OCI-LY7 (cell line): Measurements from ENCODE around the gene CMC1. TPM values are rescaled to one million over a fixed set of nuclear protein-coding genes. Genes with fewer than 3 reads are reported as not detected.

ENCODE experiments used
- BruUV-seq: library from RNA; stranded (reverse); fragments of 400-500 nt; replicated peaks from 2 replicates; lab custom pipeline; 2021; lab: Mats Ljungman, UMichigan
- CTCF ChIA-PET: fragments of 300-600 bp; sonication (Branson Sonifier 250); formaldehyde crosslinking; loops from one replicate; lab custom pipeline; 2022; ENCODE audit warnings: antibody characterized with exemption; ENCODE audit not compliant: unreplicated experiment; lab: Charles Lee
- POLR2A ChIA-PET: fragments of 300-600 bp; sonication (Branson Sonifier 250); formaldehyde crosslinking; loops from one replicate; lab custom pipeline; 2022; ENCODE audit warnings: antibody characterized with exemption; lab: Charles Lee
- DNase-seq: peaks from one replicate; pipeline ENCODE4 v3.0.0-alpha.2; 2015; ENCODE audit warnings: low spot score
- H2AFZ ChIP-seq: fragments of 200-600 bp; sonication (generic), shearing (Covaris generic); 2 replicates; pipeline ENCODE4 v1.6.1; 2014; ENCODE audit warnings: mild to moderate bottlenecking, antibody characterized with exemption, low read length, moderate library complexity
- H3K27ac ChIP-seq: fragments of 200-600 bp; sonication (generic); 2 replicates; pipeline ENCODE4 v1.5.1; 2014; ENCODE audit warnings: mixed run types, low read depth, mild to moderate bottlenecking, moderate library complexity, low read length, inconsistent platforms; ENCODE audit not compliant: poor library complexity, severe bottlenecking
- H3K36me3 ChIP-seq: fragments of 200-600 bp; sonication (generic); 2 replicates; pipeline ENCODE4 v1.6.1; 2014; ENCODE audit warnings: mild to moderate bottlenecking, antibody characterized with exemption, low read length, moderate library complexity, mixed read lengths; ENCODE audit not compliant: insufficient read depth
- H3K4me1 ChIP-seq: fragments of 200-600 bp; sonication (generic); 2 replicates; pipeline ENCODE4 v1.5.1; 2014; ENCODE audit warnings: mild to moderate bottlenecking, low read length; ENCODE audit not compliant: insufficient read depth, poor library complexity, severe bottlenecking
- H3K4me2 ChIP-seq: fragments of 200-600 bp; sonication (generic); 2 replicates; pipeline ENCODE4 v1.6.1; 2014; ENCODE audit warnings: mild to moderate bottlenecking, low read length
- H3K4me3 ChIP-seq: fragments of 200-600 bp; sonication (generic); 2 replicates; pipeline ENCODE4 v1.5.1; 2014; ENCODE audit warnings: mild to moderate bottlenecking, low read depth, low read length; ENCODE audit not compliant: poor library complexity, severe bottlenecking
- H3K79me2 ChIP-seq: fragments of 200-600 bp; sonication (generic); 2 replicates; pipeline ENCODE4 v1.6.1; 2016; ENCODE audit warnings: low read depth, mild to moderate bottlenecking, low read length, moderate library complexity, mixed read lengths; ENCODE audit not compliant: insufficient read depth
- H3K9me2 ChIP-seq: fragments of 200-600 bp; sonication (generic); 2 replicates; pipeline ENCODE4 v1.6.1; 2016; ENCODE audit warnings: mild to moderate bottlenecking, low read length, mixed read lengths; ENCODE audit not compliant: insufficient read depth
- H3K9me3 ChIP-seq: fragments of 200-600 bp; sonication (generic); 2 replicates; pipeline ENCODE4 v1.6.1; 2014; ENCODE audit warnings: mild to moderate bottlenecking, mixed run types, low read length, mixed read lengths
- H4K20me1 ChIP-seq: fragments of 200-600 bp; sonication (generic); 2 replicates; pipeline ENCODE4 v1.6.1; 2014; ENCODE audit warnings: mild to moderate bottlenecking, antibody characterized with exemption, low read length, moderate library complexity, mixed read lengths; ENCODE audit not compliant: insufficient read depth
- CTCF ChIP-seq: fragments of 200-600 bp; sonication (generic); conservative IDR thresholded peaks from 2 replicates; pipeline ENCODE4 v1.5.1; 2014; ENCODE audit warnings: mild to moderate bottlenecking, antibody characterized with exemption, low read length, moderate library complexity, mixed read lengths
- EZH2phosphoT487 ChIP-seq: fragments of 200-600 bp; sonication (generic); IDR thresholded peaks from 2 replicates; pipeline ENCODE4 v1.6.1; 2018; ENCODE audit warnings: low read depth, borderline replicate concordance, mild to moderate bottlenecking, mixed run types, antibody characterized with exemption, low read length, moderate library complexity, mixed read lengths
- intact Hi-C: fragments of 100-400 bp; cut with micrococcal nuclease; formaldehyde crosslinking; loops from one replicate; pipeline ENCODE4 v1.10.0; 2022; ENCODE audit not compliant: unreplicated experiment
- total RNA-seq, 2 experiments: library from RNA; depleted of rRNA in 1 of 2; stranded (reverse); fragments of >200 nt in 1 of 2; shearing (Covaris generic) in 1 of 2; gene quantifications; 2 replicates each; pipeline ENCODE4 v1.2.3, GENCODE V29; 2014 to 2022

CMC1 gene
- total RNA-seq, 2 experiments from 2014 or later, result 12.1 to 26.9 TPM

GRCh38 chr3:28328188-28329151 lies 87.1 kb downstream of the CMC1 start:
- peaks cover 60% of the 10 kb centered on the region for H3K36me3 ChIP-seq
- H3K4me3 ChIP-seq, result no peak overlapping the region
- no peaks in the 10 kb centered on the region for H3K9me2 ChIP-seq
- peak; percentile 91 for TF ChIP-seq CTCF
- TF ChIP-seq EZH2phosphoT487, result no peak
- no peak overlapping the region for H3K4me2 ChIP-seq
- no peaks in the 10 kb centered on the region for H4K20me1 ChIP-seq
- no peaks in the 10 kb centered on the region for H3K4me1 ChIP-seq
- no peak overlapping the region for H3K27ac ChIP-seq
- CTCF ChIA-PET, result no interaction called here
- POLR2A ChIA-PET, result interaction anchor here (1.0 to 1.9 kb wide), 3 partner anchors 9 to 619 kb away, joined by 3 to 7 read pairs (median 6); partner anchors contain the start of genes AZI2 and ZCWPW2
- H2AFZ ChIP-seq, result no peak overlapping the region
- intact Hi-C loops, result loop anchor here (5.0 kb wide), 1 partner anchor 616 kb away; no protein-coding TSS in a partner anchor
- H3K79me2 ChIP-seq, result no peaks in the 10 kb centered on the region
- no TSS peak for BruUV-seq
- H3K9me3 ChIP-seq, result no peaks in the 10 kb centered on the region
- peak; percentile 42 for DNase-seq

- POLR2A ChIA-PET, result interaction anchor here (0.7 kb wide), 1 partner anchor 13 kb away, joined by 4 read pairs; no protein-coding TSS in a partner anchor
- no peak overlapping the region for H2AFZ ChIP-seq
- intact Hi-C loops, result no loop called here
- no peaks in the 10 kb centered on the region for H3K9me2 ChIP-seq
- no peaks in the 10 kb centered on the region for H3K9me3 ChIP-seq
- TF ChIP-seq EZH2phosphoT487, result no peak
- TF ChIP-seq CTCF, result peak; percentile 58
- BruUV-seq, result no TSS peak
- no peak overlapping the region for H3K4me3 ChIP-seq
- no peaks in the 10 kb centered on the region for H4K20me1 ChIP-seq
- CTCF ChIA-PET, result no interaction called here
- H3K79me2 ChIP-seq, result no peaks in the 10 kb centered on the region
- H3K27ac ChIP-seq, result no peak overlapping the region
- peaks cover 45% of the 10 kb centered on the region for H3K36me3 ChIP-seq
- DNase-seq, result no peak
- no peak overlapping the region for H3K4me2 ChIP-seq
- no peaks in the 10 kb centered on the region for H3K4me1 ChIP-seq
Observed at GRCh38 chr3:28334552-28334951, 93.1 kb downstream of the CMC1 start.
